Activated CD4-positive, alpha-beta memory T cell treated with anti-CD3 and anti-CD28 coated beads, Interleukin-2, amount 10 ng/mL, durations not matched to agents 7 days and 5 days (primary cell): ENCODE measurements around the gene SNHG17. TPM values are rescaled to one million over a fixed set of nuclear protein-coding genes. Genes with fewer than 3 reads are reported as not detected.
"Not testable (repeated sequence)": the region's sequence is repeated elsewhere in the genome, so short reads cannot be mapped to it uniquely, and the experiment has no call there.

Experiments
- CTCF ChIA-PET: fragments of 350-600 bp; sonication (Branson Sonifier 250); formaldehyde crosslinking; loops from one replicate; lab custom pipeline; 2021; ENCODE audit warnings: antibody characterized with exemption, inconsistent platforms; lab: Charles Lee
- POLR2A ChIA-PET: fragments of 350-600 bp; sonication (Branson Sonifier 250); formaldehyde crosslinking; loops from one replicate; lab custom pipeline; 2021; ENCODE audit warnings: antibody characterized with exemption; lab: Charles Lee
- DNase-seq: peaks from one replicate; pipeline ENCODE4 v3.0.0-alpha.2; 2020
- H3K27ac Mint-ChIP-seq: one replicate; pipeline ENCODE4 v1.8.0; 2021; ENCODE audit warnings: mild to moderate bottlenecking, mixed read lengths
- H3K27me3 Mint-ChIP-seq: one replicate; pipeline ENCODE4 v1.8.0; 2021; ENCODE audit warnings: mixed read lengths
- H3K36me3 Mint-ChIP-seq: one replicate; pipeline ENCODE4 v1.8.0; 2021; ENCODE audit warnings: low read depth, mixed read lengths
- H3K4me1 Mint-ChIP-seq: one replicate; pipeline ENCODE4 v1.8.0; 2021; ENCODE audit warnings: mixed read lengths
- H3K4me3 Mint-ChIP-seq: one replicate; pipeline ENCODE4 v1.8.0; 2021; ENCODE audit warnings: mild to moderate bottlenecking, mixed read lengths
- H3K9me3 Mint-ChIP-seq: one replicate; pipeline ENCODE4 v1.8.0; 2021; ENCODE audit warnings: mixed read lengths
- total RNA-seq, 2 experiments: library from RNA; stranded (reverse); gene quantifications; one replicate each; pipeline ENCODE4 v1.2.3, GENCODE V29; 2021

The SNHG17 gene
- total RNA-seq: 10 to 100 TPM; 30.1 to 33.4 TPM

DNA sequence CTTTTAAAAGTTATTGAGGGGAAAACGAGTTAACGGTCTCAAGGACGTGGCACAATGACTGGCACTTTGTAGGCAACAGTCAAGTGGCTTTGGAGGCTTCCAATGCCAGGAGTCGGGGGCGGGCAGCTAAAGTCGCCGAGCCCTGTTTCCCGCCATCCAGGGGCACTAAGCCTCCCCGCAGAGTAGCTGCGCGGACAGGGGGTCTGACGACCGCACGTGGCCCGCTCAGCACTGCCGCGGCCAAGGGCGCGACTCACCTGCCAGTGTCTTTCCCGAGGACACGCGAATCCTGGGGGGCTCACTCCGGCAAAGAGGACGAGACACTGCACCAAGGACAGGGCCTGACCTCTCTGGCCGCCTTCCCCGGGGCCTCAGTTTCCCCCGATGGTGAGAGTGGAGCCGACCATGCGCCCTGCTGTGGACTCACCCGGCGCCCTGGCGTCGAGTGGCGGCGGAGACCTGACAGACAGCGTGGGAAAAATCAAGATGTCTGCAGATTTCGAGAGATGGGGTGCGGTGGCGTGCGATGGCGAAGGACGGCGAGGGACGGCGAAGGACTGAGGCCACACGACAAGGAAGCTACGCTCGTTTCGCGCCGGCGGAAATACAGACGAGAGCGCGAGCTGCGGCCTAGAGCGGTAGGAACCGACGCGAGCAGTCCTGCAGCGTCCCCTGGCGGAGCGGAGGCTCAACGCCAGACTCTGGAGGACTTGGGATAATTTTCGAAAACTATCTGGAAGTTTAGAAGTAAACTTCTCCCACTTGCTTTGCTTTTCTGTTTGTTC, at the start of gene SNHG17:
SNHG17 (minus strand) TSS at position 559 of the 785 bp plus-strand sequence.
- CTCF ChIA-PET: interaction anchor here (0.6 to 5.0 kb wide), 9 partner anchors 11 to 1070 kb away, joined by 3 to 139 read pairs (median 4); partner anchors contain the start of gene RALGAPB
- Mint-ChIP-seq H3K9me3 (no peaks in the 10 kb centered on the region), H3K27me3 (no peaks in the 10 kb centered on the region)

DNA sequence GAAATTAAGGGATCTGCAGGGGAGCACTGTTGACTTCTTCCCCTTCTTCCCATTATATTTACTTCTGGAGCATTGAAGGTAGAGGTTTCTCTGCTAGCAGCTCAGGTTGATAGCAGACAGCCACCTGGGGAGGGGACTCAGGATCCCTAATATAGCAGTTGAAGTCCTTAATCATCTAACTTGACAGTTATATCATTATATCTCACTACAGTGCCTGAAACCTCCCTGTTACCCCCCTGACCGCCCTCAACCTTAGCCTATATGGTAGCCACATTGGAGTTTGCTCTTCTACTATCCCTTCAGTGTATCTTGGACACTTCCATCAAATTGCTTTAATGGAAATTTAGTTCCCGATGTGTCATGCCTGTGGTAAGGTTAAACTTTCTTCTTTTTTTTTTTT, 44.5 kb upstream of the SNHG17 start:
- CTCF ChIA-PET: interaction anchor here (0.7 kb wide), 1 partner anchor 42 kb away, joined by 3 read pairs; no protein-coding TSS in a partner anchor
- Mint-ChIP-seq H3K4me1 (peaks cover 18% of the 10 kb centered on the region), H3K9me3 (no peaks in the 10 kb centered on the region)

More for the DNA sequence above, at the start of gene SNHG17:
- Mint-ChIP-seq H3K4me3 (peak within 1 kb of the TSS; percentile 97), H3K4me1 (peaks cover 37% of the 10 kb centered on the region), H3K27ac (peak within 1 kb of the TSS; percentile 89), H3K36me3 (peaks cover 45% of the 10 kb centered on the region)
- peak; percentile 89 for DNase-seq
- POLR2A ChIA-PET: interaction anchor here (0.6 to 4.9 kb wide), 20 partner anchors 9 to 1256 kb away, joined by 3 to 179 read pairs (median 4); partner anchors contain the start of genes FAM83D, MROH8, PPP1R16B and RALGAPB

DNA sequence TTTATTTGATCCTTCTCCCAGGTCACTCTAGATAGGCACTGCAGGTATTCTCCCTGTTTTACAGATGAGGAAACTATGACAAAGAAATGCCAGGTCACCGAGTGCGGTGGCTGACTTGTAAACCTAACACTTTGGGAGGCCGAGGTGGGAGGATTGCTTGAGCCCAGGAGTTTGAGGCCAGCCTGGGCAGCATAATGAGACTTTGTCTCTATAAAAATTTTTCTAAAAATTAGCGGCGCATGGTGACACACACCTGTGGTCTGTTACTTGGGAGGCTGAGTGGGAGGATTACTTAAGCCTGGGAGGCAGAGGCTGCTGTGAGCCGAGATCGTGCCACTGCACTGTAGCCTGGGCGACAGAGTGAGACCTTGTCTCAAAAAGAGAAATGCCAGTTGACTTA, 42.6 kb upstream of the SNHG17 start:
- Mint-ChIP-seq H3K9me3 (no peaks in the 10 kb centered on the region), H3K4me3 (no peak overlapping the region), H3K27me3 (no peaks in the 10 kb centered on the region), H3K4me1 (peaks cover 32% of the 10 kb centered on the region), H3K27ac (no peak overlapping the region), H3K36me3 (peaks cover 21% of the 10 kb centered on the region)
- ChIA-PET POLR2A (no interaction called here), CTCF (no interaction called here)
- DNase-seq: no peak

More for the DNA sequence above, 44.5 kb upstream of the SNHG17 start:
- Mint-ChIP-seq H3K36me3 (peaks cover 21% of the 10 kb centered on the region), H3K27ac (no peak overlapping the region), H3K4me3 (no peak overlapping the region), H3K27me3 (no peaks in the 10 kb centered on the region)
- DNase-seq: no peak
- POLR2A ChIA-PET: no interaction called here

DNA sequence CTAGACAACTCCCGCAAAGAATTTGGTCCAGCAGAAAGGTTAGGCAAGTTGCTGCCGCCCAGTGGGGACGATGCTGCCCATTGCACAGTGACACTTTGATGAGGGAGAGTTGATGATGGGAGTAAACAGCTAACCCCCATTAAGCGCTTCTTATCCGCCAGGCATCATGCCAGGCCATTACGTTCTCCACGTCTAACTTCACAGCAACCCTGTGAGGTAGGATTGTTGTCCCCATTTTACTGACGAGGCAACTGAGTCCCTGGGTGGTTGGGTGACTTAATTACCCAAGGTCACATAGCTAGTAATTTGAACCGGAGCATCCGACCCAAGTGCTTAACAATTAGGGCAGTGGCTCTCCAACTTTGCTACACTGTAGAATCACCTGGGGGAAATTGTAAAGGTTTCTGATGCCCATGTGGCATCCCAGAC, 38.3 kb upstream of the SNHG17 start:
- peaks cover 42% of the 10 kb centered on the region for H3K4me1 Mint-ChIP-seq
- H3K27me3 Mint-ChIP-seq: peaks cover 10% of the 10 kb centered on the region
- no peaks in the 10 kb centered on the region for H3K9me3 Mint-ChIP-seq
- ChIA-PET CTCF (interaction anchor here (1.0 to 3.0 kb wide), 8 partner anchors 9 to 66 kb away, joined by 3 to 31 read pairs (median 7); partner anchors contain the start of gene SNHG17), POLR2A (interaction anchor here (0.7 to 2.8 kb wide), 10 partner anchors 13 to 489 kb away, joined by 3 to 46 read pairs (median 6); partner anchors contain the start of genes DHX35 and SNHG17)
- peaks cover 14% of the 10 kb centered on the region for H3K36me3 Mint-ChIP-seq
- H3K27ac Mint-ChIP-seq: peak overlapping the region; percentile 63
- no peak for DNase-seq
- peak overlapping the region; percentile 79 for H3K4me3 Mint-ChIP-seq

DNA sequence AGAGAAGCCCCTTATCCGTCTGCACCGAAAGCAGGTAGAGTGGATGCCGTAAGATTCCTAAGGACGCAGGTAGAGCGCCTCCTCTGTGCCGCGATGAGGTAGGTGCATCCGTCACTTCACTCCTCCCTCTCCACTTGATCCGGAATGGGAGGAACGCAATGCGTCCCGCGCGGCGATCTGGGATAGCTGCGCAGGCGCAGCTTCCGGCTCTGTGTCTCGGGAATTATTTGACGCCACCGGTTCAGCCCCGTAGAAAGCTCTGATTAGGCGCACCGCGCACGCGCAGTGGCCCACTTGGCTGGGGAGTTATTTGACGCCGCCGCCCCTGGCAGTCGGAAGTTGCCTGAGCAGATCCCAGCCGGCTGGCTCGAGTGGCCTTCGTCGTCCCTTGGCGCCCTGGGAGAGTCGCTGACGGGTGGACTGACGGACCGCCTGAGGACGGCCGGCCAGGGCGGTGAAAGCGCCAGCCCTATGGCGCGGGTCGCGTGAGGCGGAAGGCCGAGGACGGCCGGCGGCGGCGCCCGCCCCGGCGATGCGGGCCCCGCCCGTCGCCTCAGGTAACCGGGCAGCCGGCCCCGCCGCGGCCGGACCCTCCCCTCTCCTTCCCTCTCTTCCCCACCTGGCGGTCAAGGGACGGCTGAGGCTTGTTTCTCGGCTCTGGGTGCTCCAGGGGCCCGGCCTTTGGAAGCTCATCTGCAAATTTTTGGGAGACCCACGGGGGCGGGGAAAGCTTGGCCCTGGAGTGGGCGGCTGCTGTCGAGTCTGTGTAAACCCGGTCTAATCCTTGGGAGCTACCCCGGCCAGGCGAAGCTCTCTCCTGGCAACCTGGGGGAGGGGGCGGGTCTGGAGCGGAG, 37.6 kb upstream of the SNHG17 start, which contains the start of gene RALGAPB:
RALGAPB (plus strand) TSS at position 331 of the 854 bp plus-strand sequence. CDS start 15,590 bp downstream, outside the sequence.
- H3K36me3 Mint-ChIP-seq: peaks cover 14% of the 10 kb centered on the region
- CTCF ChIA-PET: interaction anchor here (0.6 to 3.0 kb wide), 12 partner anchors 8 to 490 kb away, joined by 3 to 31 read pairs (median 4); partner anchors contain the start of genes DHX35 and SNHG17
- POLR2A ChIA-PET: interaction anchor here (0.7 to 2.8 kb wide), 17 partner anchors 11 to 489 kb away, joined by 3 to 46 read pairs (median 5); partner anchors contain the start of genes DHX35, RPRD1B, SNHG17 and TTI1
- peak within 1 kb of the TSS; percentile 79 for H3K4me3 Mint-ChIP-seq
- DNase-seq: peak; percentile 98
- peaks cover 10% of the 10 kb centered on the region for H3K27me3 Mint-ChIP-seq
- peaks cover 42% of the 10 kb centered on the region for H3K4me1 Mint-ChIP-seq
- no peaks in the 10 kb centered on the region for H3K9me3 Mint-ChIP-seq
- peak within 1 kb of the TSS; percentile 66 for H3K27ac Mint-ChIP-seq

DNA sequence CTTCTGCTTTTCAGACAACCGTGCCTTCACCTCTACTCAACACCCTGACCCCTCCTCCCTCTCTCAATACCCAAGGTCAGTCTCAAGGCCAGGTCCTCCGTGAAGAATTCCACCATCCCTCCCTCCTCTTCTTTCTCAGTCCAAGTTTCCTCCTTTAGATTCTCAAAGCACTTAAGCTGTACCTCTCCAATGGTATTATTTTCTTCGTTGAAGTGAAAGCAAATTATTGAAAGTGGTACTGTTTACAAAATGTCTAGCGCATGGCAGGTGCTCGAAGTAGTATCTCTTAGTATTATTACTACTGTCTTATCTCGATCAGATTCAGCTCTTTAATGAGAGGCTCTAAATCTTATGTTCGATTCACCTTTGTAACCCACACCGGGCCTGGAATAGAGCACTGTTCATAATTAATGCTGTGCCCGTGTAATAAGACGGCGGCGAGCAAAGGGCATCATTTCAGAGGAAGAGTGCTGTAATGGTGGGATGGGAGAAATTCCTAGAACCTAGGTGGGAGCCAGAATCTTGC, 36.9 kb upstream of the SNHG17 start:
- Mint-ChIP-seq H3K27ac (peak overlapping the region; percentile 66), H3K27me3 (peaks cover 10% of the 10 kb centered on the region), H3K9me3 (no peaks in the 10 kb centered on the region), H3K4me3 (peak overlapping the region; percentile 79), H3K36me3 (peaks cover 14% of the 10 kb centered on the region), H3K4me1 (peaks cover 41% of the 10 kb centered on the region)
- CTCF ChIA-PET: interaction anchor here (0.9 to 3.0 kb wide), 9 partner anchors 11 to 490 kb away, joined by 3 to 31 read pairs (median 6); partner anchors contain the start of genes DHX35 and SNHG17
- POLR2A ChIA-PET: interaction anchor here (0.7 to 2.8 kb wide), 16 partner anchors 11 to 490 kb away, joined by 3 to 46 read pairs (median 5); partner anchors contain the start of genes DHX35, RPRD1B, SNHG17 and TTI1
- DNase-seq: no peak

DNA sequence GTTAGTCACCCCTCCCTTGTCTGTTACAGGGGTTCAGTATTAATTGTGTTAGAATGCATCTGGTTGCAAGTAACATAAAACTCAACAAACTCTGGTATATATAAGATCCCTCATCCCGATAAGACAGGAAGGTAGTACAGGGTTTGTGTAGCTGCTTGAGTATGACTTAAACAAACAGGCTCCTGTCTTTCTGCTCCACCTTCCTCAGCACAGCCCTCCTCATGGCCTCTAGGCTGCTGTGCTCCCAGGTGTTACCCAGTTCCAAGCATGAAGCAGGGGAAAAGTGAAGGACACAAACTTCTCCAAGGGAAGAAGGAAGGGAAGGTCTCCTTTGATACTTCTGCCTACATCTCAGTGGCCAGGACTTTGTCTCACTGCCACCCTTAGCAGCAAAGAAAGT, 36.1 kb upstream of the SNHG17 start:
- peaks cover 38% of the 10 kb centered on the region for H3K4me1 Mint-ChIP-seq
- no peak overlapping the region for H3K4me3 Mint-ChIP-seq
- no peaks in the 10 kb centered on the region for H3K9me3 Mint-ChIP-seq
- no peak overlapping the region for H3K27ac Mint-ChIP-seq
- ChIA-PET CTCF (interaction anchor here (2.6 to 3.0 kb wide), 3 partner anchors 20 to 36 kb away, joined by 8 to 31 read pairs (median 9); partner anchors contain the start of gene SNHG17), POLR2A (interaction anchor here (2.8 kb wide), 1 partner anchor 24 kb away, joined by 32 read pairs; no protein-coding TSS in a partner anchor)
- peaks cover 14% of the 10 kb centered on the region for H3K36me3 Mint-ChIP-seq
- no peak for DNase-seq
- H3K27me3 Mint-ChIP-seq: peaks cover 10% of the 10 kb centered on the region

DNA sequence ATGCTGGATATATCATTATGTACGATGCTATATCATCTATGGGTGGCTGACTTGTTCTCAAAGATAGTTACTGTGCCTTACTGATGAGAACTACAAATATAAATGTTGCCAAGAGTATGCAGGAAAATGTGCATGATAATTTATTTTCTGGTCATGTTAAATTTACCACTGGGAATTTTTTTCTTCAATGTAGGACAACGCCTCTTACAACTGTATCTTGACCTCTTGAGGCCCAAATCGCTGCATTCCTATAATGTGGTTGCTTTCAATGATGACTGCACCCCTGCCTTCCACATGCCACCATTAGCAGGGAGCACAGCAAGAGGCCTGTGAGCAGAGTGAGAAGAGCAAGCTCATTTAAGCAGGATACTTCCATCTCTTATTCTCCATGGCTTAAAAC, 31.9 kb upstream of the SNHG17 start:
- H3K4me3 Mint-ChIP-seq: no peak overlapping the region
- no peak overlapping the region for H3K27ac Mint-ChIP-seq
- H3K4me1 Mint-ChIP-seq: peaks cover 4% of the 10 kb centered on the region
- ChIA-PET POLR2A (no interaction called here), CTCF (no interaction called here)
- H3K27me3 Mint-ChIP-seq: peaks cover 10% of the 10 kb centered on the region
- no peak for DNase-seq
- H3K9me3 Mint-ChIP-seq: no peaks in the 10 kb centered on the region
- no peaks in the 10 kb centered on the region for H3K36me3 Mint-ChIP-seq

DNA sequence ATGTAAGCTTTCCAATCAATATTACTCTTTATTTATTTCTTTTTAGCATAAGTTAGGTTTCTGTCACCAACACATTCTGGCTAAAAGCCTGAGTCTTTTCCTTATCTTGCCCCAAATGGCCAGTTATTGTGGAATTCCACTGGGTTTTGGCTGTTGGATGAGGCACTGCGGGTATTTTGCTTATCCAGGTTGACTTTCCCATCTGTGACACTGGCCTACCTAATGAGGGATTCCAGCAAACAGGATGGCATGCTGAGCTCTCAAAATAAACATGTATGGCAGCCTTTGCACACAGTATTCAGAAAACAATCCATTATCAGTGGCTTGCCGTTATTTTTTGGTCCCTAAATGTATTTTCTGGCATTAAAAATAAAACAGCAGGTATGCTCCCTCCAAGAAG, 31.0 kb upstream of the SNHG17 start:
- H3K36me3 Mint-ChIP-seq: no peaks in the 10 kb centered on the region
- H3K4me3 Mint-ChIP-seq: no peak overlapping the region
- H3K27ac Mint-ChIP-seq: no peak overlapping the region
- no peak for DNase-seq
- no peaks in the 10 kb centered on the region for H3K9me3 Mint-ChIP-seq
- CTCF ChIA-PET: no interaction called here
- H3K4me1 Mint-ChIP-seq: no peaks in the 10 kb centered on the region
- peaks cover 9% of the 10 kb centered on the region for H3K27me3 Mint-ChIP-seq
- POLR2A ChIA-PET: no interaction called here

DNA sequence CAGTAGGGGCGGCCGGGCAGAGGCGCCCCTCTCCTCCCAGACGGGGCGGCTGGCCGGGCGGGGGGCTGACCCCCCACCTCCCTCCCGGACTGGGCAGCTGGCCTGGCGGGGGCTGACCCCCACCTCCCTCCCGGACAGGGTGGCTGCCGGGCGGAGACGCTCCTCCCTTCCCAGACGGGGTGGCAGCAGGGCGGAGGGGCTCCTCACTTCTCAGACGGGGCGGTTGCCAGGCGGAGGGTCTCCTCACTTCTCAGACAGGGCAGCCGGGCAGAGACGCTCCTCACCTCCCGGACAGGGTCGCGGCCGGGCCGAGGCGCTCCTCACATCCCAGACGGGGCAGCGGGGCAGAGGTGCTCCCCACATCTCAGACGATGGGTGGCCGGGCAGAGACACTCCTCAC, 26.4 kb upstream of the SNHG17 start:
- peak; percentile 14 for DNase-seq
- H3K4me1 Mint-ChIP-seq, H3K36me3 Mint-ChIP-seq, H3K27me3 Mint-ChIP-seq, H3K27ac Mint-ChIP-seq, H3K4me3 Mint-ChIP-seq, POLR2A ChIA-PET, H3K9me3 Mint-ChIP-seq, CTCF ChIA-PET: not testable (repeated sequence)

DNA sequence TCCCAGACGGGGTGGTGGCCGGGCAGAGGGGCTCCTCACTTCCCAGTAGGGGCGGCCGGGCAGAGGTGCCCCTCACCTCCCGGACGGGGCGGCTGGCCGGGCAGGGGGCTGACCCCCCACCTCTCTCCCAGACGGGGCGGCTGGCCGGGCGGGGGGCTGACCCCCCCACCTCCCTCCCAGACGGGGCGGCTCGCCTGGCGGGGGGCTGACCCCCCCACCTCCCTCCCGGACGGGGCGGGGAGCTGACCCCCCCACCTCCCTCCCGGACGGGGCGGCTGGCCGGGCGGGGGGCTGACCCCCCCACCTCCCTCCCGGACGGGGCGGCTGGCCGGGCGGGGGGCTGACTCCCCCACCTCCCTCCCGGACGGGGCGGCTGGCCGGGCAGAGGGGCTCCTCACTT, 26.0 kb upstream of the SNHG17 start:
- CTCF ChIA-PET, H3K27ac Mint-ChIP-seq: not testable (repeated sequence)

DNA sequence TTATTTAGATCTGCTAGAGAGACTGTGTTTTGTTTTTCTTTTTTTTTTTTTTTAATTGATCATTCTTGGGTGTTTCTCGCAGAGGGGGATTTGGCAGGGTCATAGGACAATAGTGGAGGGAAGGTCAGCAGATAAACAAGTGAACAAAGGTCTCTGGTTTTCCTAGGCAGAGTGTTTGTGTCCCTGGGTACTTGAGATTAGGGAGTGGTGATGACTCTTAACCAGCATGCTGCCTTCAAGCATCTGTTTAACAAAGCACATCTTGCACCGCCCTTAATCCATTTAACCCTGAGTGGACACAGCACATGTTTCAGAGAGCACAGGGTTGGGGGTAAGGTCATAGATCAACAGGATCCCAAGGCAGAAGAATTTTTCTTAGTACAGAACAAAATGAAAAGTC, 25.5 kb upstream of the SNHG17 start:
- H3K4me1 Mint-ChIP-seq, CTCF ChIA-PET, H3K27ac Mint-ChIP-seq, H3K36me3 Mint-ChIP-seq, H3K27me3 Mint-ChIP-seq, POLR2A ChIA-PET, H3K4me3 Mint-ChIP-seq, DNase-seq, H3K9me3 Mint-ChIP-seq: not testable (repeated sequence)

More for the DNA sequence above, 26.0 kb upstream of the SNHG17 start:
- H3K9me3 Mint-ChIP-seq, POLR2A ChIA-PET, H3K36me3 Mint-ChIP-seq, H3K4me1 Mint-ChIP-seq, DNase-seq, H3K27me3 Mint-ChIP-seq, H3K4me3 Mint-ChIP-seq: not testable (repeated sequence)
